A549 (cell line): Measurements from ENCODE around the gene IFT80.

Experiments
- CHD4 ChIP-seq: fragments of 200-600 bp; sonication (generic); IDR thresholded peaks from 2 replicates; pipeline ENCODE4 v1.6.1; 2016; ENCODE audit warnings: antibody characterized with exemption, mild to moderate bottlenecking, borderline replicate concordance
- CTCF ChIP-seq: fragments of >200 bp; sonication (Bioruptor Twin); formaldehyde crosslinking; IDR thresholded peaks from 3 replicates; pipeline ENCODE4 v1.5.1; 2016
- EP300 ChIP-seq, 2 experiments: fragments of >200 bp; sonication (Bioruptor Twin); formaldehyde crosslinking; IDR thresholded peaks; 2 replicates in 1 of 2; 3 replicates in 1 of 2; pipeline ENCODE4 v1.6.1; 2016 to 2017
- SMC3 ChIP-seq: fragments of >200 bp; sonication (Bioruptor Twin); formaldehyde crosslinking; IDR thresholded peaks from 3 replicates; pipeline ENCODE4 v1.6.1; 2018; ENCODE audit warnings: inconsistent platforms

GRCh38 chr3:160440687-160441086, 41.7 kb upstream of the IFT80 start:
- TF ChIP-seq CHD4 (no peak), CTCF (no peak), EP300 (IDR thresholded peaks at IDR 0.05) (no peak), SMC3 (no peak)
